WI38 (cell line): ENCODE measurements around the gene CSRNP3.

ENCODE experiments used
- H3K4me3 ChIP-seq: 2 replicates; pipeline ENCODE4 v1.5.1; 2011; ENCODE audit warnings: low read depth, mild to moderate bottlenecking, control low read depth, low read length
- CTCF ChIP-seq: IDR thresholded peaks from 2 replicates; pipeline ENCODE4 v1.5.1; 2012; ENCODE audit warnings: low read depth, mild to moderate bottlenecking, control low read depth, low read length

CSRNP3 gene

GRCh38 chr2:165700531-165700930 is 231.0 kb downstream of the CSRNP3 start:
- TF ChIP-seq CTCF = no peak

GRCh38 chr2:165701147-165701546 is 231.6 kb downstream of the CSRNP3 start:
- H3K4me3 ChIP-seq = no peak overlapping the region
- no peak for TF ChIP-seq CTCF

More at GRCh38 chr2:165700531-165700930, 231.0 kb downstream of the CSRNP3 start:
- no peak overlapping the region for H3K4me3 ChIP-seq

DNA sequence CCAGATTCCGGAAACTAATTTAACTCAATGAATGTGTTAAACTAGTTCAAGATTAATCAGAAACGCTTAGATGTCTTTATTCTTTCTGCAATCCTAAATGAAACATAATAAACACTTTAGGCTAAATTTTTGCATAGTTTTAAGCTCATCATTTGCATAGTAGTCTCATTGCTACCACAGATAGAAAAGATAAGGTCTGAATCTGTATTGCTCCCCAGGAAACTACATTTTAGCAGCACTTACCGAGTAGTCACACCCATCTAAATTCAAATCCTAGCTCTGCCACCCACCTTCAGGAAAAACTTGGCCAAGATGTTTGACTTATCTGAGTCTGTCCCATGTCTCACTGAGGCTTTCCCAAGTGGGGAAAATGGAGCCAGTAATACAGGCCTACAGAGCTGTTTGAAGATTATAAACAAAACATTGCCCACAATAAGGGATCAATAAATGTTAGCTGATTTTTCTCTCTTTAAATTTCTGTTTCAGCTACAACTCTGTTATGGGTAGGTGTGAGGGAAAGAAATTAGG is 237.5 kb downstream of the CSRNP3 start:
- H3K4me3 ChIP-seq = no peak overlapping the region
- TF ChIP-seq CTCF = no peak

- no peak for TF ChIP-seq CTCF
Measured at GRCh38 chr2:165716091-165716490, 246.6 kb downstream of the CSRNP3 start.

DNA sequence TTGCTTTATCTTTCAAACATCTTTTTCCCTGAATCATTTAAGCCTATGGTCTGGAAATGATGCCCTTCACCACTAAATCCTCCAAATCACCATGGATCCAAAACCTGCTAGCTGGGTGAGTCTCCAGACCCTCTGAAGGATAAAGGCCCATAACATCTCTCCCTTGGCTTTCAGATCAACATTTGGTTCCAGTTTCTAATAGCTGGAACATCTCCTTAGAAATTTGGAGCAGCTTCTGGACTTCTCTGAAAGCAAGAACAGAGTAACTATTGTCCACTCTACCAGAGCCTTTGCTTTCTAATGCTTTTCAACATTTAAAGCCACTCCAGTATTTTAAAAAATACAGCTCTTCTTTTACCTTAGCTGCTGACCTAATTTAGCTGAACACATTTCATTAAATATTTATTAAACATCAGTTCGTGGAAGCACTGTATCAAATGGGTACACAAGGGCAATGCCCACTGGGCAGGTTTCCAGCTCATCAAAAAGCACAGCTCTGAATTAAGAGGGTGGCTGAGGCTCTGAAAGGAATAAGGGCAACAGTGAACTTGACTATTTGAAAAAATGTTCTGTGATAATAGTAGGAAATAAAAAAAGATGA is 249.2 kb downstream of the CSRNP3 start:
- no peak overlapping the region for H3K4me3 ChIP-seq
- no peak for TF ChIP-seq CTCF

More at GRCh38 chr2:165716091-165716490, 246.6 kb downstream of the CSRNP3 start:
- H3K4me3 ChIP-seq = no peak overlapping the region

DNA sequence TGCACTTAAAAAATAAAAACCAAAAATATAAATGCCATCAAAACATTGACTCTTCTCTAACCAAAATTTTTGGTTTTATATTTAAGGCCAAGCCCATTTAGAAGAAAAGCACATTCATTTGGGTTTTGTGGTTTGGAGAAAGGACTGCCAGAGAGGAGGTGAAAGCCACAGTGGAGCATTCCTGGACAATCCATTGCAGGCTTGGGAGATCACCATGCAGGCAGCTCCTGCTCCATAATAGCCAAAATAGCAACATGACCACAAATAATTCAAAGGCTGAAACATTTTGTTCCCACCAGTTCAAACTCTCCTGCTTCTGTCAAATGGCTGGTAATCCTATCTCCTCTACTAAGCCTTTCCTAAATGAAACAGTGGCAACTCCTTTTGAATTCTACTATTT is 251.0 kb downstream of the CSRNP3 start:
- no peak for TF ChIP-seq CTCF
- no peak overlapping the region for H3K4me3 ChIP-seq

DNA sequence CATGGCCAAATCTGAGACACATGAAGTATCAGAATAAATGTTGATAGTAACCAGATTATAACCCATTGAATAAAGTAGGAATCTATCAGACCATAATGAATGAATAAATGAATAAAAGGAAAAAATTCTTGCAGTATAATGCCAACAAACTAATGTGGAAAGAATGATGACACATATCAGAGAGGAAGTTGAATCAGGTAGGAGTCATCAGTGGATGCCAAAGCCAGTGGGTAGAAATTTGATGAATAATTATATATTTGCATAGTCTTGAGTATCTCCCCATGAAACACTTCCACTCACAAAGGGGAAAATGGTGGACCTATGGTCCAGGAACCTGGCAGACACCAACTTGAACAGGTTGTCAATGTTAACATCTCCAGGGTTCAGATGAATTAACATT is 255.9 kb downstream of the CSRNP3 start:
- H3K4me3 ChIP-seq = no peak overlapping the region
- TF ChIP-seq CTCF = no peak
